ENCODE results near the gene TEX2. TPM values are rescaled to one million over a fixed set of nuclear protein-coding genes. Genes with fewer than 3 reads are reported as not detected.

The TEX2 gene
- total RNA-seq, 6 donors from 2014 or later: 42.3 to 96.1 (median 53.4) TPM

GRCh38 chr17:64103391-64104364 is 159.4 kb downstream of the TEX2 start:
- Histone ChIP-seq H3K9me3 (no peaks in the 10 kb centered on the region), H3K27ac (no peak overlapping the region), H3K4me3 (no peak overlapping the region), H3K27me3 (no peaks in the 10 kb centered on the region), H3K36me3 (peaks cover 0 to 4% (median 0%) of the 10 kb centered on the region in 4 donors), H3K4me1 (peaks cover 19 to 36% (median 31%) of the 10 kb centered on the region in 4 donors)
- peak in 1 of 2 donors; percentile 38 for ATAC-seq (ENCODE audit: low FRiP score in 2 of 2)
- no peak for TF ChIP-seq CTCF (IDR thresholded peaks at IDR 0.05)
- TF ChIP-seq POLR2AphosphoS5 (IDR thresholded peaks at IDR 0.05): no peak
- no peak for TF ChIP-seq EP300 (IDR thresholded peaks at IDR 0.05)
- no peak for TF ChIP-seq POLR2A (IDR thresholded peaks at IDR 0.05)
- DNase-seq: peak in 1 of 2 donors; percentile 17
- 85 to 87% methylated on average over 5 of the region's 5 CpGs for WGBS, 2 donors

GRCh38 chr17:64102627-64103390 is 160.3 kb downstream of the TEX2 start:
- no peak for TF ChIP-seq CTCF (IDR thresholded peaks at IDR 0.05)
- TF ChIP-seq POLR2AphosphoS5 (IDR thresholded peaks at IDR 0.05): no peak
- no peak for TF ChIP-seq POLR2A (IDR thresholded peaks at IDR 0.05)
- TF ChIP-seq EP300 (IDR thresholded peaks at IDR 0.05): no peak
- DNase-seq: no peak
- WGBS, 2 donors: 92 to 96% methylated on average over 7 of the region's 7 CpGs
- peaks cover 14 to 31% (median 26%) of the 10 kb centered on the region in 4 donors for H3K4me1 ChIP-seq
- H3K4me3 ChIP-seq: no peak overlapping the region
- no peak overlapping the region for H3K27ac ChIP-seq
- H3K27me3 ChIP-seq: no peaks in the 10 kb centered on the region
- no peak for ATAC-seq (ENCODE audit: low FRiP score in 2 of 2)
- peaks cover 0 to 9% (median 0%) of the 10 kb centered on the region in 4 donors for H3K36me3 ChIP-seq
- H3K9me3 ChIP-seq: no peaks in the 10 kb centered on the region

GRCh38 chr17:64099543-64099942 is 163.5 kb downstream of the TEX2 start:
- Histone ChIP-seq H3K27me3 (no peaks in the 10 kb centered on the region), H3K4me1 (peaks cover 0 to 26% (median 15%) of the 10 kb centered on the region in 4 donors), H3K27ac (no peak overlapping the region), H3K9me3 (no peaks in the 10 kb centered on the region), H3K4me3 (no peak overlapping the region), H3K36me3 (peaks cover 0 to 32% (median 3%) of the 10 kb centered on the region in 4 donors)
- DNase-seq: no peak
- ATAC-seq (ENCODE audit: low FRiP score in 2 of 2): no peak
- TF ChIP-seq EP300 (IDR thresholded peaks at IDR 0.05): no peak
- no peak for TF ChIP-seq POLR2A (IDR thresholded peaks at IDR 0.05)
- no peak for TF ChIP-seq POLR2AphosphoS5 (IDR thresholded peaks at IDR 0.05)
- TF ChIP-seq CTCF (IDR thresholded peaks at IDR 0.05): no peak
- 86 to 98% methylated on average over 6 of the region's 6 CpGs for WGBS, 2 donors

Small RNA genes lying within 50 kb of the gene (small RNA-seq; reads per million reads assigned to genes)
- 404,940 to 502,159 (median 467,672) reads per million in 4 donors for gene SNORD104

Other genes starting within 250 kb of the TEX2 start
- 100 to 1,000 TPM in 3 of 6 donors, 10 to 100 TPM in 3; 27.2 to 114 (median 82.0) TPM for gene ICAM2, start 242.6 kb downstream of the TEX2 start, total RNA-seq
- 10 to 100 TPM; 32.8 to 65.0 (median 41.9) TPM for gene ERN1, start 133.1 kb downstream of the TEX2 start, total RNA-seq
- 100 to 1,000 TPM; 142 to 635 (median 351) TPM for gene PECAM1, start 127.6 kb upstream of the TEX2 start, total RNA-seq
- gene MILR1, start 185.9 kb upstream of the TEX2 start, total RNA-seq: 10 to 100 TPM in 3 of 6 donors, 1 to 10 TPM in 3; 6.3 to 22.9 (median 10.2) TPM
- gene POLG2, start 233.8 kb upstream of the TEX2 start, total RNA-seq: 10 to 100 TPM in 5 of 6 donors, 1 to 10 TPM in 1; 4.1 to 25.2 (median 12.6) TPM
- gene DDX5, start 243.0 kb upstream of the TEX2 start, total RNA-seq: 1,000 to 10,000 TPM in 1 of 6 donors, 100 to 1,000 TPM in 5; 554 to 1,286 (median 754) TPM
- 100 to 1,000 TPM in 1 of 6 donors, 10 to 100 TPM in 5; 24.3 to 168 (median 35.7) TPM for gene CEP95, start 243.7 kb upstream of the TEX2 start, total RNA-seq